GM12878 (cell line): ENCODE measurements around the gene FOXK1.

ENCODE experiments used
- BCLAF1 ChIP-seq: fragments of 450-650 bp; IDR thresholded peaks from 2 replicates; pipeline ENCODE4 v1.6.1; 2017; ENCODE audit warnings: antibody characterized with exemption, mild to moderate bottlenecking, moderate library complexity
- BHLHE40 ChIP-seq, 2 experiments: fragments of 450-650 bp in 1 of 2; IDR thresholded peaks; 2 replicates each; pipeline ENCODE4 v1.6.1; 2011 to 2017; ENCODE audit warnings: low read depth in 2 of 2, borderline replicate concordance in 1 of 2, improper control_type of control experiment in 1 of 2, low read length in 1 of 2, mild to moderate bottlenecking in 1 of 2
- CHD1 ChIP-seq: IDR thresholded peaks from 2 replicates; pipeline ENCODE4 v1.6.1; 2012; ENCODE audit warnings: low read depth, low read length, improper control_type of control experiment
- CTCF ChIP-seq, 3 experiments: IDR thresholded peaks in 2 of 3; conservative IDR thresholded peaks in 1 of 3; 2 replicates each; pipeline ENCODE4 v1.5.1; 2011; ENCODE audit warnings: low read depth in 3 of 3, low read length in 3 of 3, mild to moderate bottlenecking in 3 of 3, control low read depth in 2 of 3, moderate library complexity in 2 of 3, inconsistent platforms in 1 of 3, mixed read lengths in 1 of 3; ENCODE audit not compliant: control insufficient read depth in 2 of 3, insufficient read depth in 1 of 3; ENCODE audit errors: extremely low read depth in 1 of 3
- EZH2 ChIP-seq: IDR thresholded peaks from 2 replicates; pipeline ENCODE4 v1.6.1; 2012; ENCODE audit warnings: low read depth, mild to moderate bottlenecking, control low read depth, inconsistent platforms, low read length, borderline replicate concordance; ENCODE audit not compliant: control insufficient read depth
- IKZF1 ChIP-seq: fragments of 450-650 bp; conservative IDR thresholded peaks from 2 replicates; pipeline ENCODE4 v1.6.1; 2017; ENCODE audit warnings: antibody characterized with exemption, mild to moderate bottlenecking
- MYC ChIP-seq: IDR thresholded peaks from 2 replicates; pipeline ENCODE4 v1.6.1; 2011; ENCODE audit warnings: mild to moderate bottlenecking, low read length, moderate library complexity, inconsistent platforms; ENCODE audit not compliant: insufficient read depth, insufficient replicate concordance, insufficient read length, severe bottlenecking
- PAX5 ChIP-seq: IDR thresholded peaks from 2 replicates; pipeline ENCODE4 v1.6.1; 2011; ENCODE audit warnings: low read depth, low read length, borderline replicate concordance
- POLR2AphosphoS2 ChIP-seq: IDR thresholded peaks from 2 replicates; pipeline ENCODE4 v1.6.1; 2011; ENCODE audit warnings: low read depth, mild to moderate bottlenecking, low read length, improper control_type of control experiment, moderate library complexity
- POLR2AphosphoS5 ChIP-seq: IDR thresholded peaks from 2 replicates; pipeline ENCODE4 v1.6.1; 2011; ENCODE audit warnings: mild to moderate bottlenecking, low read length, inconsistent platforms
- RAD21 ChIP-seq: IDR thresholded peaks from 2 replicates; pipeline ENCODE4 v1.6.1; 2011; ENCODE audit warnings: mild to moderate bottlenecking, low read depth, low read length, moderate library complexity; ENCODE audit not compliant: insufficient read depth
- REST ChIP-seq: IDR thresholded peaks from 2 replicates; pipeline ENCODE4 v1.6.1; 2012; ENCODE audit warnings: mild to moderate bottlenecking, low read depth, low read length
- STAT1 ChIP-seq: fragments of 450-650 bp; conservative IDR thresholded peaks from 2 replicates; pipeline ENCODE4 v1.6.1; 2014; ENCODE audit warnings: antibody characterized with exemption, mild to moderate bottlenecking
- ZNF274 ChIP-seq: IDR thresholded peaks from one replicate; pipeline ENCODE4 v1.8.0; 2011; ENCODE audit not compliant: insufficient read length, insufficient read depth

- TF ChIP-seq CTCF (IDR thresholded peaks at IDR 0.05 in 2 of 3, conservative IDR thresholded peaks at IDR 0.05 in 1 of 3; ENCODE audit: control insufficient read depth in 2 of 3, extremely low read depth in 1 of 3, insufficient read depth in 1 of 3, low read depth in 3 of 3, low read length in 3 of 3) (no peak), ZNF274 (no peak), IKZF1 (no peak), PAX5 (no peak), REST (no peak), EZH2 (no peak), BHLHE40 (IDR thresholded peaks at IDR 0.05; ENCODE audit: borderline replicate concordance in 1 of 2, low read depth in 2 of 2, low read length in 1 of 2) (no peak), POLR2AphosphoS2 (no peak), STAT1 (no peak), POLR2AphosphoS5 (no peak), MYC (no peak), CHD1 (no peak), BCLAF1 (no peak), RAD21 (no peak)
Measured at GRCh38 chr7:4798706-4799235, 116.7 kb downstream of the FOXK1 start.
